GM12872 (cell line): ENCODE measurements around the gene RAI14.

Source experiments
- TF ChIP-seq, protein P1 (sequence below): IDR thresholded peaks from 3 replicates; pipeline ENCODE4 v1.5.1; 2011; ENCODE audit warnings: low read depth, mild to moderate bottlenecking, low read length, moderate library complexity; ENCODE audit not compliant: insufficient read depth

RAI14 gene

DNA sequence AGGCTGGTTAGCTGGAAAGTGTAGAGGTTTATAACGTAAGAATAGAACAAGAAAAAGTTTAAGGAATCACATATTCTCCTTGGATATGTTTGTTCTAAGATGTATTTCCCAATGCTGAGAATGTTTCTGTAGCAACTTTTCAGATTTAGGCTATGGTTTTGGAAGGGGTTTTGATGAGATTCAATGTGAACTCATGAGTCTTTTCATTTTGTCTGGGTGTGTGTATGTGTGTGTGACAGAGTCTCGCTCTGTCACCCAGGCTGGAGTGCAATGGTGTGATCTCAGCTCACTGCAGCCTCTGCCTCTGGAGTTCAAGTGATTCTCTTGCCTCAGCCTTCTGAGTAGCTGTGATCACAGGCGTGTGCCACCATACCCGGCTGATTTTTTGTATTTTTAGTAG, 38.6 kb downstream of the RAI14 start:
- TF ChIP-seq, protein P1, sequence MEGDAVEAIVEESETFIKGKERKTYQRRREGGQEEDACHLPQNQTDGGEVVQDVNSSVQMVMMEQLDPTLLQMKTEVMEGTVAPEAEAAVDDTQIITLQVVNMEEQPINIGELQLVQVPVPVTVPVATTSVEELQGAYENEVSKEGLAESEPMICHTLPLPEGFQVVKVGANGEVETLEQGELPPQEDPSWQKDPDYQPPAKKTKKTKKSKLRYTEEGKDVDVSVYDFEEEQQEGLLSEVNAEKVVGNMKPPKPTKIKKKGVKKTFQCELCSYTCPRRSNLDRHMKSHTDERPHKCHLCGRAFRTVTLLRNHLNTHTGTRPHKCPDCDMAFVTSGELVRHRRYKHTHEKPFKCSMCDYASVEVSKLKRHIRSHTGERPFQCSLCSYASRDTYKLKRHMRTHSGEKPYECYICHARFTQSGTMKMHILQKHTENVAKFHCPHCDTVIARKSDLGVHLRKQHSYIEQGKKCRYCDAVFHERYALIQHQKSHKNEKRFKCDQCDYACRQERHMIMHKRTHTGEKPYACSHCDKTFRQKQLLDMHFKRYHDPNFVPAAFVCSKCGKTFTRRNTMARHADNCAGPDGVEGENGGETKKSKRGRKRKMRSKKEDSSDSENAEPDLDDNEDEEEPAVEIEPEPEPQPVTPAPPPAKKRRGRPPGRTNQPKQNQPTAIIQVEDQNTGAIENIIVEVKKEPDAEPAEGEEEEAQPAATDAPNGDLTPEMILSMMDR: no peak

DNA sequence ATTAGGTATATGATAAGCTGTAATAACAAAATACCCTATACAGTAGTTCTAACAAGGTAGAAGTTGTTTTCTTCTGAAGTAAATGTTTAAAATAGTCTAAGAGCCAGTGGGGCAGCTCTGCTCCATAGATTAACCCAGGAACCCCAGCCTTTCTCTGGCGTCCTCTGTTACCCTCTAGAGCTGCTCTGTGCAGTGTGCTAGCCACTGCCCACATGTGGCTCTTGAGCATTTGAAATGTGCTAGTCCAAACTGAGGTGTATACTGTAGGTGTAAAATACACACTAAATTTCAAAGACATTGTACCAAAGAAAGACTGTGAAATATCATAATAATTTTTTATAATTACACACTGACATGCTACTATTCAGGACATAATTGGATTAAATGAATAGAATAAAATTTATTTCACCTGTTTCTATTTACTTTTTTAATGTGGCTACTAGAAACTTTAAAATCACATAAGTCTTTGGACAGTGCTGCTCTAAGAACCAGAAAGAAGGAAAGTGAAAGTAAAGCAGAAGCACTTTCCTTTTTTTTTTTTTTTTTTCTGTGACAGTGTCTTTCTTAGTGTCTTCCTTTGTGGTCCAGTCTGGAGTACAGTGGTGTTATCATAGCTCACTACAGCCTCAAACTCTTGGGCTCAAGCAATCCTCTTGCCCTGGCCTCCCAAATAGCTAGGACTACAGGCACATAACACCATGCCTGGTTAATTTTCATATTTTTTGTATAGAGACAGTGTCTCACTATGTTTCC, 39.3 kb downstream of the RAI14 start:
- TF ChIP-seq, protein P1: no peak

DNA sequence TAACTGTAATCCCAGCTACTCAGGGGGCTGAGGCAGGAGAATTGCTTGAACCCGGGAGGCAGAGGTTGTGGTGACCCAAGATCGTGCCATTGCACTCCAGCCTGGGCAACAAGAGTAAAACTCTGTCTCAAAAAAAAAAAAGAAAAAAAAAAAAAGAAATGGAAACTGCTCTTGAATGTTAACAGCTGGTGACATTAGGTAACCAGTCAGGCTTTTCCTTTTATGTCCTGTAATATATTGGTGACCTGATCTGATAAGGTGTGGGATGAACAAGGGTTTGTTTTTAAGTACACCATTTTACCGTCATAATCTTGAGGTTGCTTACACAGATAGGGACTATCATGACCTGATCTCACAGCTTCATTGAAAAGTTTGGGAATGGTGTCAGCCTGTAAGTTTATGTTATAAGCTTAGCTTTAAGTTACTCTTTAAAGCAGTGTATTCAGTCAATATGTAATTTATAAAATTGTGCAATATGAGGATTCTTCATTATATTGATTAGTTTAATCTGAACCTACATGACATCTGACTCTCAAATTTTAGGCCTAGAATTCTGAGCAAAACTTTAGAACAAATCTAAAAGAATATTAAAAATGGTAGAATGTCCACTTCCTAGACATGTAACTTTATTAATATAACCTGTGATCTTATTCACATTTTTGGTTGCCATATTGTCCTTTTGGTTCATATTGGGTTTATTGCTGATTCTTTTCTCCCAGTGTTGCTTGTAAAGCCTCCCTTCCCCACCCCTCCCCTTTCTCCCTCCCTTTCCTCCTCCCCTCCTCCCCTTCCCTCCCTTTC, 41.4 kb downstream of the RAI14 start:
- TF ChIP-seq, protein P1: no peak

- TF ChIP-seq, protein P1: no peak
These were observed 41.9 kb downstream of the RAI14 start for GRCh38 chr5:34698109-34698419.

GRCh38 chr5:34698754-34699153, 42.6 kb downstream of the RAI14 start:
- TF ChIP-seq, protein P1: no peak

- TF ChIP-seq, protein P1: no peak
These were observed 43.3 kb downstream of the RAI14 start for GRCh38 chr5:34699155-34700077.

GRCh38 chr5:34700078-34700452, 43.9 kb downstream of the RAI14 start:
- TF ChIP-seq, protein P1: no peak
